Measurements from ENCODE around the gene ALDH1A2. TPM values are rescaled to one million over a fixed set of nuclear protein-coding genes. Genes with fewer than 3 reads are reported as not detected.

Gene ALDH1A2
- polyA plus RNA-seq, 1 donor (not counting 4 experiments of a cell fraction or from before 2014, with no cell fraction given), result 1.9 TPM

- no peak overlapping the region for H3K4me3 ChIP-seq (ENCODE audit: control insufficient read depth in 2 of 3, extremely low read depth in 1 of 3, insufficient read depth in 2 of 3, low read depth in 1 of 3, low read length in 3 of 3)
- no peak overlapping the region for H2AFZ ChIP-seq (ENCODE audit: control insufficient read depth, low read length)
- dilution Hi-C loops (cut with MboI; ENCODE audit: extremely low pct_ligation_motif_present, low sequenced_read_pairs), result no loop called here
- H3K9ac ChIP-seq (ENCODE audit: control insufficient read depth, extremely low read depth, insufficient read depth, low read length), result no peak overlapping the region
- TF ChIP-seq EZH2 (IDR thresholded peaks at IDR 0.05; ENCODE audit: low read length) (no peak), CTCF (optimal IDR thresholded peaks at IDR 0.05 in 1 of 3, IDR thresholded peaks at IDR 0.05 in 1 of 3, conservative IDR thresholded peaks at IDR 0.05 in 1 of 3; ENCODE audit: extremely low read depth in 1 of 3, insufficient read depth in 2 of 3, low read length in 3 of 3) (no peak)
- peaks cover 19% of the 10 kb centered on the region for H3K27me3 ChIP-seq (ENCODE audit: control insufficient read depth, extremely low read depth, insufficient read depth, low read length)
- H3K36me3 ChIP-seq (ENCODE audit: control insufficient read depth in 2 of 2, extremely low read depth in 1 of 2, insufficient read depth in 2 of 2, low read length in 2 of 2), result no peaks in the 10 kb centered on the region
- H3K4me2 ChIP-seq (ENCODE audit: control insufficient read depth, extremely low read depth, insufficient read depth, low read depth, low read length), result no peak overlapping the region
- no peak overlapping the region for H3K27ac ChIP-seq (ENCODE audit: control insufficient read depth, insufficient read depth, low read length)
- no peaks in the 10 kb centered on the region for H3K4me1 ChIP-seq (ENCODE audit: control insufficient read depth, extremely low read depth, insufficient read depth, low read length)
- DNase-seq (ENCODE audit: low read depth, low spot score), result no peak
- no peaks in the 10 kb centered on the region for H4K20me1 ChIP-seq (ENCODE audit: control insufficient read depth, extremely low read depth, insufficient read depth, low read length)
- H3K79me2 ChIP-seq (ENCODE audit: control insufficient read depth, insufficient read depth, low read length), result no peaks in the 10 kb centered on the region
- no peaks in the 10 kb centered on the region for H3K9me1 ChIP-seq (ENCODE audit: control insufficient read depth, extremely low read depth, insufficient read depth, low read length)
- no peaks in the 10 kb centered on the region for H3K9me3 ChIP-seq (ENCODE audit: control insufficient read depth, low read depth, low read length)
- FAIRE-seq, result no peak
Measured at GRCh38 chr15:57946491-57947048, 118.9 kb downstream of the ALDH1A2 start.

GRCh38 chr15:57945616-57946015 is 119.9 kb downstream of the ALDH1A2 start:
- peaks cover 19% of the 10 kb centered on the region for H3K27me3 ChIP-seq (ENCODE audit: control insufficient read depth, extremely low read depth, insufficient read depth, low read length)
- FAIRE-seq, result no peak
- H2AFZ ChIP-seq (ENCODE audit: control insufficient read depth, low read length), result no peak overlapping the region
- TF ChIP-seq EZH2 (IDR thresholded peaks at IDR 0.05; ENCODE audit: low read length) (no peak), CTCF (optimal IDR thresholded peaks at IDR 0.05 in 1 of 3, IDR thresholded peaks at IDR 0.05 in 1 of 3, conservative IDR thresholded peaks at IDR 0.05 in 1 of 3; ENCODE audit: extremely low read depth in 1 of 3, insufficient read depth in 2 of 3, low read length in 3 of 3) (no peak)
- no peak overlapping the region for H3K4me3 ChIP-seq (ENCODE audit: control insufficient read depth in 2 of 3, extremely low read depth in 1 of 3, insufficient read depth in 2 of 3, low read depth in 1 of 3, low read length in 3 of 3)
- H4K20me1 ChIP-seq (ENCODE audit: control insufficient read depth, extremely low read depth, insufficient read depth, low read length), result no peaks in the 10 kb centered on the region
- dilution Hi-C loops (cut with MboI; ENCODE audit: extremely low pct_ligation_motif_present, low sequenced_read_pairs), result no loop called here
- no peaks in the 10 kb centered on the region for H3K4me1 ChIP-seq (ENCODE audit: control insufficient read depth, extremely low read depth, insufficient read depth, low read length)
- no peak overlapping the region for H3K9ac ChIP-seq (ENCODE audit: control insufficient read depth, extremely low read depth, insufficient read depth, low read length)
- H3K4me2 ChIP-seq (ENCODE audit: control insufficient read depth, extremely low read depth, insufficient read depth, low read depth, low read length), result no peak overlapping the region
- no peaks in the 10 kb centered on the region for H3K9me3 ChIP-seq (ENCODE audit: control insufficient read depth, low read depth, low read length)
- H3K79me2 ChIP-seq (ENCODE audit: control insufficient read depth, insufficient read depth, low read length), result no peaks in the 10 kb centered on the region
- no peak for DNase-seq (ENCODE audit: low read depth, low spot score)
- no peaks in the 10 kb centered on the region for H3K36me3 ChIP-seq (ENCODE audit: control insufficient read depth in 2 of 2, extremely low read depth in 1 of 2, insufficient read depth in 2 of 2, low read length in 2 of 2)
- no peaks in the 10 kb centered on the region for H3K9me1 ChIP-seq (ENCODE audit: control insufficient read depth, extremely low read depth, insufficient read depth, low read length)
- H3K27ac ChIP-seq (ENCODE audit: control insufficient read depth, insufficient read depth, low read length), result no peak overlapping the region

Measured in keratinocyte (primary cell).